RWPE1 (cell line): ENCODE data around the gene RERG.

Source experiments
- CTCF ChIA-PET: fragments of 350-600 bp; sonication (Branson Sonifier 250); formaldehyde crosslinking; extraction: SDS; loops from one replicate; lab custom pipeline; 2021; lab: Yijun Ruan, JAX
- POLR2A ChIA-PET: fragments of 400-600 bp; formaldehyde crosslinking; extraction: SDS; loops from one replicate; lab custom pipeline; 2020; ENCODE audit warnings: antibody characterized with exemption; ENCODE audit not compliant: low non-redundant PET; lab: Yijun Ruan, JAX
- DNase-seq: peaks from one replicate; pipeline ENCODE4 v3.0.0; 2012; ENCODE audit warnings: low spot score
- H3K27ac ChIP-seq: fragments of 450-650 bp; 2 replicates; pipeline ENCODE4 v1.5.1; 2017
- CTCF ChIP-seq: fragments of 450-650 bp; conservative IDR thresholded peaks from 2 replicates; pipeline ENCODE4 v1.5.1; 2017; ENCODE audit warnings: low read depth, mild to moderate bottlenecking

The RERG gene

GRCh38 chr12:15206831-15207389, 14.3 kb downstream of the RERG start:
- no peak overlapping the region for H3K27ac ChIP-seq
- ChIA-PET CTCF (interaction anchor here (1.1 kb wide), 1 partner anchor 14 kb away, joined by 5 read pairs; the partner anchor contains the start of gene RERG), POLR2A (no interaction called here)
- DNase-seq = no peak
- no peak for TF ChIP-seq CTCF

DNA sequence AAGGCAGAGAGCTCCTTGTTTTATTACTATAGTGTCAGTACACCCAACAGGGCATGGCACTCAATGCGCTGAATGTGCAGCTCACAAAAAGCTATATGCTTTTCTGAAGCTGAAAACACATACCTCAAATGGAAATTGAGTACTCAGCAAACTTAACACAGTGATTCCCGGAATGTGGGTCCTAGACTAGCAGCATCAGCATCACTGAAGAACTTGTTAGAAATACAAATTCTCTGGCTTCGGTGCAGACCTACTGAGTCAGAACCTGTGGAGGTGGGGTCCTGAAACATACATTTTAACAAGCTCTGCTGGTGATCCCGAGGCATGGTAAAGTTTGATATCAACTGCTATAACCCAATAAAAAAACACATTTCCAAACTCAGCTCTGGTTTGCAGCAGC, 14.9 kb downstream of the RERG start:
- H3K27ac ChIP-seq = no peak overlapping the region
- TF ChIP-seq CTCF = no peak
- DNase-seq = no peak
- CTCF ChIA-PET = interaction anchor here (1.1 kb wide), 1 partner anchor 15 kb away, joined by 5 read pairs; the partner anchor contains the start of gene RERG
- POLR2A ChIA-PET = no interaction called here

DNA sequence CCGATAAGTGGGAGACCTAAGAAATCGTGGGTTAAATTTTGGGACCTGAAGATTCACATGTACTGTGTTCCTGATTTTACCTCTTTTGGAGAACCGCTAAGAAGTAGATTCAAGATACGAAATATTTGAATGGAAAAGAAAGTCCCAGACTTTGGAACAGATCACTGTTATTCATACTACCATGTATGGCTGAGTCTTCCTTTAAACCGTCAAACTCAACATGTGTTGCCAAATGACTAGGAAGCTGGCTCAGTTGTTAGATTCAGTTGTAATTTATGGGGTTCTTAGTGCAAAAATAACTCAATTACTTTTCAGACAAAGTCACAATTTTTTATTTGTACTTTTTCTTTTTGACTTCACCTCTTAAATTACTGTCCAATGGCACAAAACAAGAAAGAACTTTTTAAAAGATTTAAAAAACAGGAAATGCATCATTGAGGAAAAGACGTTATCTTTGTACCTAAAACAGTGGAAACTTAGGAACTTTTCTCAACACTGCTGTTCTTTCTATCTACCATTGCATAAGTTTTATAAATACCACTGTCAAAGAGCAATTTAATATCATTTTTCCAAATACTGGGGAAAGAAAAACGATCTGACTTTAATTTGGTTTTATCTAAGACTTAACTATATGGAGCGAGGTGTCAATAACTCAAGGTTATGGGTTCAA, 15.7 kb downstream of the RERG start:
- no peak overlapping the region for H3K27ac ChIP-seq
- no peak for DNase-seq
- CTCF ChIA-PET = no interaction called here
- POLR2A ChIA-PET = no interaction called here
- TF ChIP-seq CTCF = no peak

DNA sequence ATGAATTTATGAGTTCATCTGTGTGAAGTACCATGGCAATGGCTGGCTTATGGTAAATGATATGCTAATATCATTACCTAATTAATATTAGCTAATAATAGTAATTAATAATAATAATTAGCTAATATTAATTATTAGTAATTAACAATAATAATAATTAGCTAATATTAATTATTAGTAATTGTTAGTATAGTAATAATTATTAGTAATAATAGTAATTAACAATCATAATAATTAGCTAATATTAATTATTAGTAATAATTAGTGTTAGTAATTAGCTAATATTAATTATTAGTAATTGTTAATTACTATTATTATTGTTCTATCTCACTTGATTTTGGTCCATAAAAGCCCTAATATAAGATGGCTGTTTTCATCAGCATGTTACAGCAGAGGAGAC, 19.8 kb downstream of the RERG start:
- POLR2A ChIA-PET = no interaction called here
- no peak for TF ChIP-seq CTCF
- no peak overlapping the region for H3K27ac ChIP-seq
- no peak for DNase-seq
- CTCF ChIA-PET = interaction anchor here (0.5 kb wide), 1 partner anchor 657 kb away, joined by 5 read pairs; no protein-coding TSS in a partner anchor

DNA sequence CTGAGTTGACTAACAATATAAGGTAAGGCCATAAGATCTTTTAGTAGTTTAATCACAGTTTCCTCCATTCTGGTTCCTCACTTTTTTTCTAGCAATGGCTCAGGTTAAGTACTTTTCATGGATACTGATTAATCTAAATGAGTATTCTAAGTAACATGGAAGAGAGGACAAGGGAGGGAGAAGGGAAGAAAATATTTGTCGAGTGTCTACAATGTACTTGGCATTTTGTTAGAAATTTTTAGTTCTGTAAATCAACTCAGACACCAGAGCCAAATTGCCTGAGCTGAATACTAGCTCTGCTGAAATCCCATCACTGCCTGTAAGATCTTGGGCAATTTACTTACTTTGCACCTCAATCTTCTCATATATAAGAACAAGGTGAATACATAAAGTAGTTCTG, 20.2 kb downstream of the RERG start:
- DNase-seq = no peak
- ChIA-PET POLR2A (no interaction called here), CTCF (no interaction called here)
- TF ChIP-seq CTCF = no peak
- H3K27ac ChIP-seq = no peak overlapping the region

- CTCF ChIA-PET = no interaction called here
- DNase-seq = no peak
- no peak overlapping the region for H3K27ac ChIP-seq
- TF ChIP-seq CTCF = no peak
- POLR2A ChIA-PET = no interaction called here
Observed at GRCh38 chr12:15200641-15201040, 20.6 kb downstream of the RERG start.
